GM12878 (cell line): ENCODE data around the gene FAM187B. TPM values are rescaled to one million over a fixed set of nuclear protein-coding genes. Genes with fewer than 3 reads are reported as not detected.

Source experiments
- ATAC-seq: fragments of 200-7000 bp; cut with Tn5 transposase; 3 replicates; pipeline ENCODE4 v1.9.1; 2020; ENCODE audit warnings: mild to moderate bottlenecking, moderate library complexity
- BruUV-seq: library from RNA; stranded (reverse); fragments of 400-500 nt; replicated peaks from 2 replicates; lab custom pipeline; 2021; lab: Mats Ljungman, UMichigan
- CTCF ChIA-PET: fragments of 300-600 bp; sonication (Branson Sonifier 250); formaldehyde crosslinking; extraction: SDS; loops from one replicate; lab custom pipeline; 2021; ENCODE audit warnings: inconsistent platforms; lab: Yijun Ruan, JAX
- POLR2A ChIA-PET: fragments of 350-600 bp; formaldehyde crosslinking; extraction: SDS; loops from one replicate; lab custom pipeline; 2021; ENCODE audit warnings: inconsistent platforms; lab: Charles Lee
- RAD21 ChIA-PET: fragments of 300-600 bp; sonication (Branson Sonifier 250); formaldehyde crosslinking; loops from one replicate; lab custom pipeline; 2023; ENCODE audit warnings: antibody characterized with exemption; ENCODE audit not compliant: unreplicated experiment; lab: Charles Lee
- SMC1A ChIA-PET: fragments of 300-600 bp; sonication (Branson Sonifier 250); formaldehyde crosslinking; loops from one replicate; lab custom pipeline; 2023; ENCODE audit not compliant: unreplicated experiment, uncharacterized antibody; lab: Charles Lee
- DNase-seq: peaks from one replicate; pipeline ENCODE4 v3.0.0-alpha.2; 2011; ENCODE audit warnings: low read depth, low spot score
- FAIRE-seq: peaks from 3 replicates; lab custom pipeline; 2011; peaks lifted over from hg19 to GRCh38; lab: Jason Lieb, UNC
- H2AFZ ChIP-seq: 2 replicates; pipeline ENCODE4 v1.6.0; 2011; ENCODE audit warnings: low read depth, low read length, control low read depth; ENCODE audit not compliant: control insufficient read depth
- H3K27ac ChIP-seq: 2 replicates; pipeline ENCODE4 v1.5.1; 2011; ENCODE audit warnings: control low read depth; ENCODE audit not compliant: control insufficient read depth, insufficient read depth
- H3K27me3 ChIP-seq, 2 experiments: replicated peaks in 1 of 2; 2 replicates each; pipeline versions ENCODE4 v1.6.0 to v1.6.1; 2011; ENCODE audit warnings: low read length in 1 of 2; ENCODE audit not compliant: control insufficient read depth in 2 of 2, insufficient read depth in 2 of 2
- H3K36me3 ChIP-seq, 2 experiments: 2 replicates each; pipeline ENCODE4 v1.5.1; 2011; ENCODE audit warnings: low read length in 1 of 2; ENCODE audit not compliant: control insufficient read depth in 2 of 2, insufficient read depth in 2 of 2
- H3K4me1 ChIP-seq: 2 replicates; pipeline ENCODE4 v1.6.1; 2011; ENCODE audit warnings: mild to moderate bottlenecking, low read length, moderate library complexity, mixed read lengths; ENCODE audit not compliant: control insufficient read depth, insufficient read depth
- H3K4me2 ChIP-seq: 2 replicates; pipeline ENCODE4 v1.6.0; 2011; ENCODE audit warnings: control low read depth; ENCODE audit not compliant: control insufficient read depth, insufficient read depth
- H3K4me3 ChIP-seq: fragments of 200-600 bp; sonication (generic); 2 replicates; pipeline ENCODE4 v1.5.1; 2016
- H3K79me2 ChIP-seq: 2 replicates; pipeline ENCODE4 v1.6.0; 2011; ENCODE audit warnings: low read length; ENCODE audit not compliant: control insufficient read depth, insufficient read depth
- H3K9ac ChIP-seq: 2 replicates; pipeline ENCODE4 v1.8.0; 2011; ENCODE audit warnings: low read length, control low read depth, mixed read lengths; ENCODE audit not compliant: control insufficient read depth, insufficient read depth
- H3K9me3 ChIP-seq: replicated peaks from 3 replicates; pipeline ENCODE4 v1.5.1; 2011; ENCODE audit warnings: mild to moderate bottlenecking, low read length; ENCODE audit not compliant: control insufficient read depth, insufficient read depth
- H4K20me1 ChIP-seq: 2 replicates; pipeline ENCODE4 v1.6.0; 2011; ENCODE audit not compliant: control insufficient read depth, insufficient read depth
- CBFB ChIP-seq: IDR thresholded peaks from 2 replicates; pipeline ENCODE4 v1.6.1; 2016; ENCODE audit warnings: antibody characterized with exemption, low read depth
- CREB1 ChIP-seq: IDR thresholded peaks from 2 replicates; pipeline ENCODE4 v1.6.1; 2012; ENCODE audit warnings: low read depth, mild to moderate bottlenecking, inconsistent platforms
- ELK1 ChIP-seq: IDR thresholded peaks from 2 replicates; pipeline ENCODE4 v1.6.1; 2012; ENCODE audit warnings: low read depth, low read length, improper control_type of control experiment
- EZH2 ChIP-seq: IDR thresholded peaks from 2 replicates; pipeline ENCODE4 v1.6.1; 2012; ENCODE audit warnings: low read depth, mild to moderate bottlenecking, control low read depth, inconsistent platforms, low read length, borderline replicate concordance; ENCODE audit not compliant: control insufficient read depth
- MTA3 ChIP-seq: IDR thresholded peaks from 2 replicates; pipeline ENCODE4 v1.6.1; 2012; ENCODE audit warnings: low read length, inconsistent platforms, borderline replicate concordance
- MYB ChIP-seq: fragments of 150-350 bp; IDR thresholded peaks from 2 replicates; pipeline ENCODE4 v1.6.1; 2014; ENCODE audit warnings: mild to moderate bottlenecking, low read depth, low read length, borderline replicate concordance
- RFX5 ChIP-seq: IDR thresholded peaks from 2 replicates; pipeline ENCODE4 v1.6.1; 2011; ENCODE audit warnings: low read depth, low read length, improper control_type of control experiment
- SIX5 ChIP-seq: IDR thresholded peaks from 2 replicates; pipeline ENCODE4 v1.6.1; 2011; ENCODE audit warnings: mild to moderate bottlenecking, low read depth, low read length, moderate library complexity; ENCODE audit not compliant: severe bottlenecking
- SMAD1 ChIP-seq: fragments of 450-650 bp; IDR thresholded peaks from 2 replicates; pipeline ENCODE4 v1.6.1; 2018; ENCODE audit warnings: mild to moderate bottlenecking, low read depth; ENCODE audit not compliant: partially characterized antibody
- SMAD5 ChIP-seq: IDR thresholded peaks from 2 replicates; pipeline ENCODE4 v1.6.1; 2016; ENCODE audit warnings: antibody characterized with exemption, low read depth
- ZZZ3 ChIP-seq: IDR thresholded peaks from 2 replicates; pipeline ENCODE4 v1.6.1; 2011; ENCODE audit warnings: low read depth; ENCODE audit not compliant: control insufficient read depth, insufficient read length
- WGBS: methylation state at CpG from one replicate; pipeline ENCODE4 v1.1.6; 2016; ENCODE audit warnings: low lambda C conversion rate; ENCODE audit not compliant: insufficient replicate concordance, insufficient coverage; ENCODE audit errors: missing lambda C conversion rate; 5-methylcytosine and 5-hydroxymethylcytosine counted together
- in situ Hi-C: fragments of 300-500 bp; cut with MboI; formaldehyde crosslinking; loops from 9 replicates; pipeline ENCODE4 v1.14.3; 2018; ENCODE audit warnings: mixed read lengths
- intact Hi-C: fragments of 100-400 bp; cut with micrococcal nuclease; formaldehyde crosslinking; loops from one replicate; pipeline ENCODE4 v1.14.2; 2022; ENCODE audit not compliant: unreplicated experiment
- polyA plus RNA-seq, 11 experiments: library from polyadenylated mRNA; depleted of rRNA in 4 of 11; unstranded in 6 of 11; stranded (reverse) in 5 of 11; fragments of >200 nt; fragmentation: Nextera tagmentation in 4 of 11; fragmentation: Illumina TruSeq in 1 of 11; extraction: Ambion mirVana in 4 of 11; extraction: Trizol in 1 of 11; gene quantifications; 1 replicate in 1 of 11; 2 replicates in 10 of 11; pipeline versions ENCODE4 v1.2.1 to v1.2.3, GENCODE V29; 2011 to 2016; ENCODE audit warnings: inconsistent platforms in 2 of 11, missing spikeins in 2 of 11, low read depth in 1 of 11
- total RNA-seq, 4 experiments: library from RNA; depleted of rRNA in 3 of 4; stranded (reverse); fragments of >200 nt in 3 of 4; fragmentation: Illumina TruSeq in 1 of 4; extraction: Trizol in 1 of 4; gene quantifications; 2 replicates each; pipeline versions ENCODE4 v1.2.1 to v1.2.3, GENCODE V29; 2013 to 2021
- TF ChIP-seq, protein P1 (sequence below): IDR thresholded peaks from 2 replicates; pipeline ENCODE4 v1.6.1; 2011; ENCODE audit warnings: low read depth, low read length, improper control_type of control experiment, borderline replicate concordance
- TF ChIP-seq, protein P2 (sequence below): IDR thresholded peaks from 2 replicates; pipeline ENCODE4 v1.6.1; 2012; ENCODE audit warnings: mild to moderate bottlenecking, low read depth, low read length

The FAM187B gene
- total and polyA plus RNA-seq, 10 of the 15 experiments (the other 5 are each of a cell fraction or from before 2014, with no cell fraction given), result 0.05 TPM; not detected in 9

DNA sequence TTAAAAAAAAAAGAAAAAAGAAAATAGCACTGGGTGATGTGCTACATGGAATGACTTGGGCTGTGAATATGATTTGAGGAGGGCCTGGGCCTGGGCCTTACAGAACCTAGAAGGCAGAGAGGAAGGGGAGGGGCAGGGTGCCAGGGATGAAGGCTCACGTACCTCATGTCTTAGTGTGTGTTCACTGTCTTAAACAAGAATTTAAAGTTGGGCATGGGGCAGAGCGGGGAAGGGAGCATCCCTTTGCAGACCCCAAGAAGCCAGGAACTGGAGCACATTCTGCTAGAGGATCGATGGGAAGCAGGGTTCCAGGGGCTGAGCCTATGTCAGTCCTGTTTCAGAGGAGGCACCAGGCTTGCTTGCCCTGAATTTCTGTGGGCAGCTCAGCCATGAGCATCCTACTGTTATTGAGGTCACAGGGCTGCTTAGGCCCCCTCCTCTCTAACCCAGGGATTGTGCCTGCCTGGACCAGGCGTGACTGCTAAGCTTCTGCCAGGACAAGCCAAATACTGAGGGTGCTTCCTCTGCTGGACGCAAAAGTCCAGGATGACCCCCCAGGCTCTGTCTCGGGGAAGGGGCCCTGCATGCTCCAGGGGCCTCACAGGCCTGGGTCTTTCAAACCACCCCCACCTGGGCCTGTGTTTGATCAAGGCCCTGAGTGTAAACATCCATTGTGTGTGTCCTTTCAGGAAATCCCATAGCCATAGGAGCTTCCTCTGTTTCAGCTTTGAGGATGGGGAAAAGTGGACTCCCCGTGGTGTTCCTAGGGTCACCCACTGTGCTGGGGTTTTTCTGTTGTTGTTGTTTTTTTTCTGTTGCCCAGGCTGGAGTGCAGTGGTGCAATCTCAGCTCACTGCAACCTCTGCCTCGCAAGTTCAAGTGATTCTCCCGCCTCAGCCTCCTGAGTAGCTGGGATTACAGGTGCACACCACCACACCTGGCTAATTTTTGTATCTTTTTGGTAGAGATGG lies 25.1 kb upstream of the FAM187B start:
- Histone ChIP-seq H3K36me3 (peaks cover 4 to 6% of the 10 kb centered on the region in 2 experiments; a peak in 3 of 4 replicates), H3K4me1 (no peaks in the 10 kb centered on the region), H2AFZ (no peak overlapping the region), H4K20me1 (no peaks in the 10 kb centered on the region), H3K27ac (no peak overlapping the region), H3K27me3 (no peaks in the 10 kb centered on the region), H3K9me3 (no peaks in the 10 kb centered on the region), H3K4me3 (no peak overlapping the region), H3K4me2 (no peak overlapping the region), H3K9ac (no peak overlapping the region), H3K79me2 (peaks cover 18% of the 10 kb centered on the region)
- ChIA-PET SMC1A (interaction anchor here (0.7 to 1.6 kb wide), 2 partner anchors 11 to 48 kb away, joined by 3 read pairs; no protein-coding TSS in a partner anchor), CTCF (no interaction called here), POLR2A (interaction anchor here (0.5 kb wide), 1 partner anchor 381 kb away, joined by 6 read pairs; no protein-coding TSS in a partner anchor), RAD21 (interaction anchor here (1.7 kb wide), 1 partner anchor 112 kb away, joined by 3 read pairs; no protein-coding TSS in a partner anchor)
- in situ Hi-C loops, result no loop called here
- ATAC-seq, result no peak
- DNase-seq, result no peak
- intact Hi-C loops, result no loop called here
- 92% methylated on average over 9 of the region's 9 CpGs for whole genome bisulfite sequencing
- BruUV-seq, result no TSS peak
- FAIRE-seq, result no peak
- TF ChIP-seq SIX5, result no peak
- no peak for TF ChIP-seq SMAD5
- TF ChIP-seq CBFB, result no peak
- TF ChIP-seq ELK1, result no peak
- TF ChIP-seq EZH2, result no peak
- no peak for TF ChIP-seq ZZZ3
- no peak for TF ChIP-seq MYB
- no peak for TF ChIP-seq RFX5
- no peak for TF ChIP-seq SMAD1
- TF ChIP-seq, protein P1, sequence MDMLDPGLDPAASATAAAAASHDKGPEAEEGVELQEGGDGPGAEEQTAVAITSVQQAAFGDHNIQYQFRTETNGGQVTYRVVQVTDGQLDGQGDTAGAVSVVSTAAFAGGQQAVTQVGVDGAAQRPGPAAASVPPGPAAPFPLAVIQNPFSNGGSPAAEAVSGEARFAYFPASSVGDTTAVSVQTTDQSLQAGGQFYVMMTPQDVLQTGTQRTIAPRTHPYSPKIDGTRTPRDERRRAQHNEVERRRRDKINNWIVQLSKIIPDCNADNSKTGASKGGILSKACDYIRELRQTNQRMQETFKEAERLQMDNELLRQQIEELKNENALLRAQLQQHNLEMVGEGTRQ, result no peak
- TF ChIP-seq, protein P2, sequence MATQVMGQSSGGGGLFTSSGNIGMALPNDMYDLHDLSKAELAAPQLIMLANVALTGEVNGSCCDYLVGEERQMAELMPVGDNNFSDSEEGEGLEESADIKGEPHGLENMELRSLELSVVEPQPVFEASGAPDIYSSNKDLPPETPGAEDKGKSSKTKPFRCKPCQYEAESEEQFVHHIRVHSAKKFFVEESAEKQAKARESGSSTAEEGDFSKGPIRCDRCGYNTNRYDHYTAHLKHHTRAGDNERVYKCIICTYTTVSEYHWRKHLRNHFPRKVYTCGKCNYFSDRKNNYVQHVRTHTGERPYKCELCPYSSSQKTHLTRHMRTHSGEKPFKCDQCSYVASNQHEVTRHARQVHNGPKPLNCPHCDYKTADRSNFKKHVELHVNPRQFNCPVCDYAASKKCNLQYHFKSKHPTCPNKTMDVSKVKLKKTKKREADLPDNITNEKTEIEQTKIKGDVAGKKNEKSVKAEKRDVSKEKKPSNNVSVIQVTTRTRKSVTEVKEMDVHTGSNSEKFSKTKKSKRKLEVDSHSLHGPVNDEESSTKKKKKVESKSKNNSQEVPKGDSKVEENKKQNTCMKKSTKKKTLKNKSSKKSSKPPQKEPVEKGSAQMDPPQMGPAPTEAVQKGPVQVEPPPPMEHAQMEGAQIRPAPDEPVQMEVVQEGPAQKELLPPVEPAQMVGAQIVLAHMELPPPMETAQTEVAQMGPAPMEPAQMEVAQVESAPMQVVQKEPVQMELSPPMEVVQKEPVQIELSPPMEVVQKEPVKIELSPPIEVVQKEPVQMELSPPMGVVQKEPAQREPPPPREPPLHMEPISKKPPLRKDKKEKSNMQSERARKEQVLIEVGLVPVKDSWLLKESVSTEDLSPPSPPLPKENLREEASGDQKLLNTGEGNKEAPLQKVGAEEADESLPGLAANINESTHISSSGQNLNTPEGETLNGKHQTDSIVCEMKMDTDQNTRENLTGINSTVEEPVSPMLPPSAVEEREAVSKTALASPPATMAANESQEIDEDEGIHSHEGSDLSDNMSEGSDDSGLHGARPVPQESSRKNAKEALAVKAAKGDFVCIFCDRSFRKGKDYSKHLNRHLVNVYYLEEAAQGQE, result no peak
- no peak for TF ChIP-seq MTA3
- no peak for TF ChIP-seq CREB1
